ENCODE measurements around the gene HAUS8.
"Not testable (repeated sequence)": the region's sequence is repeated elsewhere in the genome, so short reads cannot be mapped to it uniquely, and the experiment has no call there.

The HAUS8 gene

DNA sequence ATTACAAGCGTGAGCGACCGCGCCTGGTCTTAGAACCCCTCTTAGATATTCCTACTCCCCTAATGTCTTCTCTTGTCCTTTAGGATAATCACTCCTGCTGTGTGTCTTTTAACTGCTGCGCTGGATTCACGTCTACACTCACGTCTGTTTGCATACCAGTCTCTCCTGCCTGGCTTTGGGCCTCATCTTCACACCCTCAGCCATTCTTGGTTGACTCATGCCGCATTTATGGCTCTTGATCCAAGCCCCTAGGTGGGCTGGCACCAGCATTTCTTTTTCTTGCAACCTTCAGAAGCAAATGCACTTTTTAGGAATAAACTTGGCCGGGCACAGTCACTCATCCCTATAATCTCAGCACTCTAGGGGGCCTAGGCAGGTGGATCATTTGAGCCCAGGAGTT lies 23.1 kb upstream of the HAUS8 start:
- DNase-seq: no peak

DNA sequence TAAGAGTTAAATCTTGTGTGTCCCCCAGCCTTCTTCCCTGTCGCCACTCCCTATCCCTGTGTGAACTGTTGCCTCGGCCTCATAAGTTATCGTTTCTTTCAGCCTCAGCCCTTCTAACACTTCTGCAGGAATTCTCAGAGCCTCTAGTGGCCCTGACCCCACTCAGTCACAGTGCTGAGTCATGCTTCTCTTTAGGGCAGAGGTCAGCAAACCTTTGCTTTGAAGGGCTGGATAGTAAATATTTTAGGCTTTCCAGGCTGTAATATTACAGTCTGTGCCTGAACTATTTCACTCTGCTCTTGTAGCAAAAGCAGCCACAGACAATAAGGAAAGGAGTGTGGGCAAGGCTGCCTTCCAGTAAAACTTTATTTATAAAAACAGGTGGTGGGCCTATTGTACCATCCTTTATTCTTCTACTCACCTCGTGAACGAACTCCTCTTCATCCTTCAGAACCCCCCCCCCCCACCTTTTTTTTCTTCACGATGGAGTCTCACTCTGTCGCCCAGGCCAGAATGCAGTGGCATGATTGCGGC lies 22.4 kb upstream of the HAUS8 start:
- DNase-seq: peak; percentile 10

GRCh38 chr19:17095141-17095919 lies 20.1 kb upstream of the HAUS8 start:
- DNase-seq: no peak

DNA sequence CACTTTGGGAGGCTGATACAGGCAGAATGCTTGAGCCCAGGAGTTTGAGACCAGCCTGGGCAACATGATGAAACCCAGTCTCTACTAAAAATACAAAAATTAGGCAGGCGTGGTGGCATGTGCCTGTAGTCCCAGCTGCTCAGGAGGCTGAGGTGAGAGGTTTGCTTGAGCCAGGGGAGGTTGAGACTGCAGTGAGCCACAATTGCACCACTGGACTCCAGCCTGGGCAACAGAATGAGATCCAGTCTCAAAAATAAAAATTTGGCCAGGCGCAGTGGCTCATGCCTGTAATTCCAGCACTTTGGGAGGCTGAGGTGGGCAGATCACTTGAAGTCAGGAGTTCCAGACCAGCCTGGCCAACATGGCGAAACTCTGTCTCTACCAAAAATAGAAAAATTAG lies 19.4 kb upstream of the HAUS8 start:
- DNase-seq: not testable (repeated sequence)

GRCh38 chr19:17092696-17093095 lies 17.4 kb upstream of the HAUS8 start:
- DNase-seq: no peak

DNA sequence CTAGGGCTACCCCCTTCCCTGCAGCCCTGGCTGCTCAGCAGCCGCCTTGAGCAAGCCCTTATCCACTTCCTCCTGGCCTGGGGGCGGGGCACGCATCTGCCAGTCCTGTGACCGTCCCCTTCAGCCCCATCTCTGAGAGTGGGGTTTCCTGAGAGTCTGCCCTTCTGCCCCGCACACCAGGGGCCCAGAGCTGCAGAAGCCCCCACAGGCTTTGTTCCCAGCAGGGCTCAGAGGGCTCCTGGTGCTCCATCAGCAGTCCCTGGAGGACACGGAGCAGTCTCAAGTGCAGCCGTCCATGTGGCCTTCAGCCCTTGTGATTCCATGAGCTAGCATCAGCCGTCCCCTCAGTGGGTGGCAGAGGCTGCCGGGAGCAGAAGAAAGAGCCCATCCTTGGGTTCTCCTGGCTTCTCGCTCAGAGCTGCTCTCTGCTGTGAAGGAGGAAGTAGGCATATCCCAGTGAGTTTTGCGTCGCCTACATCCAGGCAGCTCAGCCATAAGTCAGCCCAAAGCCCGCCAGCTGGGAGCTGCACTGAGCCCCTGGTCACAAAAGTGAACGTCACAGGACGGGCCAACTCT lies 16.6 kb upstream of the HAUS8 start:
- no peak for DNase-seq

- DNase-seq: no peak
These were observed 15.3 kb upstream of the HAUS8 start for GRCh38 chr19:17090583-17090982.

GRCh38 chr19:17088552-17088951 lies 13.3 kb upstream of the HAUS8 start:
- no peak for DNase-seq

GRCh38 chr19:17086834-17087233 lies 11.6 kb upstream of the HAUS8 start:
- DNase-seq: no peak

- DNase-seq: no peak
These were observed 10.9 kb upstream of the HAUS8 start for GRCh38 chr19:17086120-17086519.

DNA sequence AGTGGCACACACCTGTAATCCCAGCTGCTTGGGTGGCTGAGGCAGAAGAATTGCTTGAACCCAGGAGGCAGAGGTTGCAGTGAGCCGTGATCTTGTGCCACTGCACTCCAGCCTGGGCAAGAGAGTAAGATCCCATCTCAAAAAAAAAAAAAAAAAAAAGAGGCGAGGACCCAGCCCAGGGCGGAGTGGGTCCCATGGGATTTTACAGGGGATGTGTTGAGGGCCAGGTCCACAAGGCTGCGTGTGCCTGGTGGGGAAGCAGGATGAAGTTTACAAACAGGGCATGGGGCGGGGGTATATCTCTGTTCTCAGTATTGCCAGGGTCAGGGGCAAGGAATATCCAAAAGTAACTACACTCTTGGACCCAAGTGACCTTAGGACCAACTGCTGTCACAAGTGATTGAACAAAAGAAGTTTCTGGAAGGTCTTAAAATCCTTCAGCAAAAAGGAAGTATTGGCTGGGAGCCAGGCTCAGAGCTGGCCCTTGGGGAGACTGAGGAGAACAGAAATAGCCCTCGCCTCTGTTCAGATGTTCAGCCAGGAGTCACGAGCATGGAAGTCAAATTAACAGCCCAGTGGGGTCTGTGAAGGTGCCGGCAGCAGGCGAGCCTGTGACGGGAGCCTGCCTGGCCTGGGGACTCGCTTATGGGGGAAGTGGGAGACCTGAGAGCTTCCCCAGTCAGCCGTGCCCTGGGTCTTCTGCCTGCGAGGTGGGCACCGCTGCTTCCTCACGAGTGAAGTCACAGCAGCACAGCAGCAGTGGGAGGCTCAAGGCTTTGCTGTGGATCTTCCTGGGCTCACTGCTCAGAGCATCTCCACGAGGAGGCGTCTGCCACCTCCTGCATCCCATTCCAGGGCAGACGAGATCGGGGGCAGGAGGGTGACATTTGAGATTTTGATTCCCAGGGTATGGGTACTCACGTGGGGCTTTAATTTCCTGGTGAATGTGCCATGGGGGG lies 6.7 kb upstream of the HAUS8 start:
- DNase-seq: no peak

GRCh38 chr19:17080440-17080801 lies 5.2 kb upstream of the HAUS8 start:
- no peak for DNase-seq

DNA sequence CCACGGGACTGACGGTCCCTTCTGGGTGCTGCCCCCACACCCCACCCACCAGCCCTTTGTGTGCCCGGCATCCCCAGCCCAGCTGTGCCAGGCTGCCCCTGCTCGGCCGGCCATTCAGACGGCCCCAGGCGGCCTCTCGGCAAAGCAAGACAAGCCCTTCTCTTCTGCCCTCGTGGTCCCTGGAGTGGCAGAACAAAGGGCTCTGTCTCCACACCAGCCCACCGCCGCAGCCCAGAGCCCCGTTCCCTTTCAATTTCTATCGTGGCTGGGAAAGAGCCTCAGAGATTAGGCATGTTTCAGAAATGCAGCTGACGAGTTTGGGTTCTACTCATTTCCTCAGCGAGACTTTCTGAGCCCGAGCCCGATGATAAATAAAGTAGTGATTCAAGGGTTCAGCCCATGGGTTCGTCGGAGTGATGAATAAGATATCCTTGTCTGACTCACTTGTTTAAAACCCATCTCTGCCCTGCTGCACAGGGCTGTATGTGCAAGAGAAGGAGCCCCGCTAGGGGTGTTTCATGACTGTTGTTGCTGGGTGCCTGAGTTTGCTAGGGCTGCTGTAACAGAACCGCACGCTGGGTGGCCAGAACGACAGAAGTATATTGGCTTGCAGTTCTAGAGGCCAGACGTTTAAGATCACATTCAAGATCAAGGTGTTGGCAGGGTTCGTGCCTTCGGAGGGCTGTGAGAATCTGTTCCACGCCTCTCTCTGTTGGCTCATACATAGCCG lies 4.6 kb upstream of the HAUS8 start:
- peak; percentile 97 for DNase-seq

GRCh38 chr19:17078920-17079709 lies 3.9 kb upstream of the HAUS8 start:
- peak; percentile 50 for DNase-seq

DNA sequence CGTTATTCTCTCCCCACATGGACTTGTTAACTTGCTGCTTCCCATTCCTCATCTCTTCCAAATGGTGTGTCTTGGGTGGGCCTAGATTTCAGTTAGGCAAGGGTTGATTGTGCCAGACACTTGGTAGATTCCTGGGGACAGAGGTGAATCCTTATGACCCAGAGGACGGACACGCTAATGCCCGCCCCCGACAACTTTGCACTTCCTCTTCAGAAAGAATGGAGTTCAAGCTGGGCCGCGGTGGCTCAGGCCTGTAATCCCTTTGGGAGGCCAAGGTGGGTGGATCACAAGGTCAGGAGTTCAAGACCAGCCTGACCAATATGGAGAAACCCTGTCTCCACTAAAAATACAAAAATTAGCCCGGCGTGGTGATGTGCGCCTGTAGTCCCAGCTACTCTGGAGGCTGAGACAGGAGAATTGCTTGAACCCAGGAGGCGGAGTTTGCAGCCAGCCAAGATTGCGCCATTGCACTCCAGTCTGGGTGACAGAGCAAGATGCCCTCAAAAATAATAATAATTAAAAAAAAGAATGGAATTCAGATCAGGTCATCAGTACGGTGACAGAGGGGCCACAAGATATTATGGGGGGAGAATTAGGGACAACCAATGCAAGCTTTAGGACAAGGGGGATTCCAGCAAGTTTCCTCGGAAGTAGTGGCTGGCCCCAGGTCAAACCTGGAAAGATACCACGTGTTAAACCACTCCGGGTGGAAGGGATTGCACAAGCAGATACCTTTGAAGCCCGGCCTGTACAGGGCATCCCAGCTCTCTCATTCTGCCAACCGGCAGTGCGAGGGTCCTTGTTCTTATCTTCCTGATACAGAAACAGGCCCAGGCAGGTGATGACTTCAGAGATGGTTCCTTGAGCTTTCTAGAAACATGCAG lies 3.0 kb upstream of the HAUS8 start:
- no peak for DNase-seq

DNA sequence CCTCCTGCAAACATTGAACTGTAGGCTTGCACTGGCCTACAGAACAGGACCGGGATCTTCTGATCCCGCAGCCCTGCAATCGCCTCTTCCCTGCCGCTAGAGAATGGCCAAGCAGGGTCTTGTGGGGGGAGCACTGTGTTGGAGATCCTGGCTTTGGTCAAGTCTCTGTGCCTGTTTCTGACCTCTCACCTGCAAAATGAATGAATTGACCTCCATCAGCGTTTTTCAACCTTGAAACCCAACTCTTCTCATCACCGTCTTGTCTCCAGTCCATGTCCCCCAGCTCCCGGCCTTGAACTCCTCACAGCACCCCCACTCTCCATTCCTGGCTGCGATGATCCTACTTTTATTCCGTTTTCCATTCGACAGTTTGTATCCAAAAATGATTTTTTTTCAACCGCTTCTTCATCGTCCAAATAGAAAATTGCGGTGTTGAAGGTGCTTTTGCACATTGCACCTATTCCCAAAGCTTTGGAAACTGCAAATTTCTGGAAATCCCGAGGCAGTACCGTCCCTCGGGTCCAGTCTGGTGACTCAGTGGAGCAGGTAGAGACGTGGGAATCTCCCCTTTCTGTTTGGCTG lies 2.3 kb upstream of the HAUS8 start:
- DNase-seq: no peak

- no peak for DNase-seq
These were observed 1.3 kb upstream of the HAUS8 start for GRCh38 chr19:17076543-17076991.

GRCh38 chr19:17075864-17076542 lies 751 bp upstream of the HAUS8 start:
- no peak for DNase-seq

DNA sequence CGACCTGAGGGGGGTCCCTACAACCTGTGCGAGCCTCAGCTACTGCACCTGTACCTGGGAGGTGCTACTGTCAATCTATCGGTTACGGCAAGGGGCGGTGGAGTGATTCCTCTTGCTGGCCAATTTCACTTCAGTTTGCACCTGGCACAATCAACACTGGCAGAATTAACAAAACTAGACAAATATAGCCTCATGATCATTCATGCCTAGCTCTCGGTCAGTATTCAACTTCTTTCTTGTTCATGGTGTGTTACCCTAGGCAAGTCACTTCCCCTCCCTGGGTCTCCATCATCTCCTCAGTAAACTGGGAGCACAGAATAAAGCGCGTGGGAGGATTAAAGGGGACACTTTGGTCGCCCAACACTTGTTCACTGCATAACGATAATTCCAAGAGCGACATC lies 618 bp downstream of the HAUS8 start:
- no peak for DNase-seq

Measured in kidney glomerular epithelial cell (primary cell).